Neural cell (in vitro differentiated cells): ENCODE measurements around the gene LARGE1.

Experiments
- EP300 ChIP-seq: fragments of 450-650 bp; conservative IDR thresholded peaks from 2 replicates; pipeline ENCODE4 v1.6.1; 2014; ENCODE audit warnings: antibody characterized with exemption, mild to moderate bottlenecking, moderate library complexity; ENCODE audit not compliant: poor library complexity, severe bottlenecking
- EZH2 ChIP-seq: fragments of 200-600, 300-800 bp; shearing (Covaris generic), sonication (generic); IDR thresholded peaks from 2 replicates; pipeline ENCODE4 v1.6.1; 2014; ENCODE audit warnings: antibody characterized with exemption, low read length, borderline replicate concordance, mild to moderate bottlenecking; ENCODE audit not compliant: insufficient read depth, poor library complexity, severe bottlenecking
- POLR2AphosphoS5 ChIP-seq: IDR thresholded peaks from 2 replicates; pipeline ENCODE4 v1.6.1; 2012
- RAD21 ChIP-seq: fragments of 450-650 bp; conservative IDR thresholded peaks from 2 replicates; pipeline ENCODE4 v1.6.1; 2014; ENCODE audit warnings: antibody characterized with exemption, mild to moderate bottlenecking, moderate library complexity
- SMC3 ChIP-seq: fragments of 450-650 bp; conservative IDR thresholded peaks from 2 replicates; pipeline ENCODE4 v1.6.1; 2014; ENCODE audit warnings: antibody characterized with exemption, mild to moderate bottlenecking, moderate library complexity; ENCODE audit not compliant: poor library complexity
- TAF1 ChIP-seq: IDR thresholded peaks from 2 replicates; pipeline ENCODE4 v1.6.1; 2012; ENCODE audit warnings: low read depth
- TF ChIP-seq, protein P1 (sequence below): fragments of 450-650 bp; IDR thresholded peaks from 2 replicates; pipeline ENCODE4 v1.5.1; 2014; ENCODE audit warnings: antibody characterized with exemption, mild to moderate bottlenecking, moderate library complexity; ENCODE audit not compliant: poor library complexity, severe bottlenecking
- TF ChIP-seq, protein P2 (sequence below): IDR thresholded peaks from 2 replicates; pipeline ENCODE4 v1.6.1; 2012; ENCODE audit warnings: borderline replicate concordance

DNA sequence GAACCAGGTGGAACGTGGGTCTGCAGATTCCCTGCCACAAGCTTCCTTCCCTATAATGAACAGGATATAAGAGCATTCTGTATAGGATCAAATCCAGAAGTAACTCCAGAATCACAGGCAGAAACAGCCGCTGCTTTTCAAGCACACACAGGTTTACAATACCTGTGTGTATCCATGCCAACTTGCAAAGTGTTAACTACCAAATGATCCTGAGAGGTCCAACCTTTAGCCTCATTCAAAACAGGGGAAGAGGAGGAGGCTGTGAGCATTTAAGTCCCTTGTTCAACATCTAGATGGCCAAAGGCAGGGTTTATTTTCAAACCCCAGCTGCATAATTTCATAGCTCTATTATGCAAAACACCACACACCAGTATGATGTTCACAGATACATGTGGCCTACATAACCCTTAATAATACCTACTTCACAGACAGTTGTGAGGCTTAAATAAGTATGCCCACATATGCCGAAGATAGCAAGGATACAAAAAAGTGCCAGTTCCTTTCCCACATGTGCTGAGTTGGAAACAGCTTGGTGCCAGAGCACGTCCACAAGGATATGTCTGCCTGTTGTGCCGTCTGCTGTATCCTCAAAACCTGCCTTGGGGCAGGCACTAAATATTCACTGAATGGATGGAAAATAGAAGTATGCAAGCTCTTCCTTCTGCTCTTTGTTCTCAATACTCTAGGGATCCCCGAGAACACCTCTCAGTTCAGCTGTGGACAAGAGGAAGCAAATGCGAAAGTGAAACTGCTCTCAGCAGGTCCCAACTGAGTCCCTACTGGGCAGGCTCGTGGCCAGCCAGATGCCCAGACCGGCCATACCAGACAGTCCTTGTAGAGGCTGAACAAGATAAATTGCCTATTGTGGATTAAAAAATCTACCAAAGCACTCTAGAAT lies 66.8 kb downstream of the LARGE1 start:
- TF ChIP-seq, protein P1, sequence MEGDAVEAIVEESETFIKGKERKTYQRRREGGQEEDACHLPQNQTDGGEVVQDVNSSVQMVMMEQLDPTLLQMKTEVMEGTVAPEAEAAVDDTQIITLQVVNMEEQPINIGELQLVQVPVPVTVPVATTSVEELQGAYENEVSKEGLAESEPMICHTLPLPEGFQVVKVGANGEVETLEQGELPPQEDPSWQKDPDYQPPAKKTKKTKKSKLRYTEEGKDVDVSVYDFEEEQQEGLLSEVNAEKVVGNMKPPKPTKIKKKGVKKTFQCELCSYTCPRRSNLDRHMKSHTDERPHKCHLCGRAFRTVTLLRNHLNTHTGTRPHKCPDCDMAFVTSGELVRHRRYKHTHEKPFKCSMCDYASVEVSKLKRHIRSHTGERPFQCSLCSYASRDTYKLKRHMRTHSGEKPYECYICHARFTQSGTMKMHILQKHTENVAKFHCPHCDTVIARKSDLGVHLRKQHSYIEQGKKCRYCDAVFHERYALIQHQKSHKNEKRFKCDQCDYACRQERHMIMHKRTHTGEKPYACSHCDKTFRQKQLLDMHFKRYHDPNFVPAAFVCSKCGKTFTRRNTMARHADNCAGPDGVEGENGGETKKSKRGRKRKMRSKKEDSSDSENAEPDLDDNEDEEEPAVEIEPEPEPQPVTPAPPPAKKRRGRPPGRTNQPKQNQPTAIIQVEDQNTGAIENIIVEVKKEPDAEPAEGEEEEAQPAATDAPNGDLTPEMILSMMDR = no peak
- no peak for TF ChIP-seq POLR2AphosphoS5
- TF ChIP-seq, protein P2, sequence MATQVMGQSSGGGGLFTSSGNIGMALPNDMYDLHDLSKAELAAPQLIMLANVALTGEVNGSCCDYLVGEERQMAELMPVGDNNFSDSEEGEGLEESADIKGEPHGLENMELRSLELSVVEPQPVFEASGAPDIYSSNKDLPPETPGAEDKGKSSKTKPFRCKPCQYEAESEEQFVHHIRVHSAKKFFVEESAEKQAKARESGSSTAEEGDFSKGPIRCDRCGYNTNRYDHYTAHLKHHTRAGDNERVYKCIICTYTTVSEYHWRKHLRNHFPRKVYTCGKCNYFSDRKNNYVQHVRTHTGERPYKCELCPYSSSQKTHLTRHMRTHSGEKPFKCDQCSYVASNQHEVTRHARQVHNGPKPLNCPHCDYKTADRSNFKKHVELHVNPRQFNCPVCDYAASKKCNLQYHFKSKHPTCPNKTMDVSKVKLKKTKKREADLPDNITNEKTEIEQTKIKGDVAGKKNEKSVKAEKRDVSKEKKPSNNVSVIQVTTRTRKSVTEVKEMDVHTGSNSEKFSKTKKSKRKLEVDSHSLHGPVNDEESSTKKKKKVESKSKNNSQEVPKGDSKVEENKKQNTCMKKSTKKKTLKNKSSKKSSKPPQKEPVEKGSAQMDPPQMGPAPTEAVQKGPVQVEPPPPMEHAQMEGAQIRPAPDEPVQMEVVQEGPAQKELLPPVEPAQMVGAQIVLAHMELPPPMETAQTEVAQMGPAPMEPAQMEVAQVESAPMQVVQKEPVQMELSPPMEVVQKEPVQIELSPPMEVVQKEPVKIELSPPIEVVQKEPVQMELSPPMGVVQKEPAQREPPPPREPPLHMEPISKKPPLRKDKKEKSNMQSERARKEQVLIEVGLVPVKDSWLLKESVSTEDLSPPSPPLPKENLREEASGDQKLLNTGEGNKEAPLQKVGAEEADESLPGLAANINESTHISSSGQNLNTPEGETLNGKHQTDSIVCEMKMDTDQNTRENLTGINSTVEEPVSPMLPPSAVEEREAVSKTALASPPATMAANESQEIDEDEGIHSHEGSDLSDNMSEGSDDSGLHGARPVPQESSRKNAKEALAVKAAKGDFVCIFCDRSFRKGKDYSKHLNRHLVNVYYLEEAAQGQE = no peak
- no peak for TF ChIP-seq TAF1
- no peak for TF ChIP-seq SMC3
- no peak for TF ChIP-seq RAD21
- no peak for TF ChIP-seq EP300
- no peak for TF ChIP-seq EZH2
